ENCODE results near the gene LGALS7. TPM values are rescaled to one million over a fixed set of nuclear protein-coding genes. Genes with fewer than 3 reads are reported as not detected.

LGALS7 gene
- total RNA-seq, 2 experiments from 2014 or later, result not detected

DNA sequence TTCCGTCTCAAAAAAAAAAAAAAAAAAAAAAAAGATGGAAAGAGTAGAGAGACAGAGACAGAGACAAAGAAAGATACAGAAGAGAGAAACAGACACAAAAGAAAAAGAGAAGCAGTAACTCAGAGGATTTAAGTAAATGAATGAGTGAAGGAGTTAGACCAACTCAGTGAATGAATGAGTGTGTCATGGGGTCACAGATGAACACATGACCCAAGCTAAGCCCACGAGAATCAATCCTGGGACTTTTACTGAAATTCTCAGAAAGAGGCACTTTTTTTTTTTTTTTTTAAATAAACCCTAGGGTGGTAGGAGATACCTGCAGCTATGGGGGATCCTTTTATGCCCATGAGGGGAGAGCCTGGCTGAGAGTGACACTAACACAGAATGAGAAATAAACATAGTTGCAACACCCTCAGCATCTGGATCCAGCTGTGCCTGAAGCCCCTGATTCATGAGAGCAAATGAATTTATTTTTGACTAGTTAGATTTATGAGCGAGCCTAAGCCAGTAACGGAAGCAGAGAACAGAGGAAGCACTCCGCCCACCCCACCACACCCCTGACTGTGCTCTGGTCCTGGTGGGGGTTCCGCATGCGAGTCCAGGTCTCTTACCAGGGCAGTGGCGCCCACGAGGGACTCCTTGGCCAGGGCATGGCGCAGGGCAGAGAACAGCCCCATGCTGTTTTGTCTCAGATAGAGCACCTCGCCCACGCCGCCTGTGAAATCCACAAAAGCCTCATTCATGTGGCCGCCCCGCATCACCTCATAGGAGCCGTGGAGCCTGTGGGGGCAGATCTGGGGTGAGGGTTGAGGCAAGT, 33.7 kb downstream of the LGALS7 start:
- DNase-seq (peak; percentile 67), ATAC-seq (peak; percentile 11)
- Mint-ChIP-seq H3K27me3 (peaks cover 4% of the 10 kb centered on the region), H3K36me3 (ENCODE audit: low read depth) (no peaks in the 10 kb centered on the region), H3K4me3 (no peak overlapping the region), H3K4me1 (ENCODE audit: low read depth) (peaks cover 30% of the 10 kb centered on the region), H3K27ac (no peak overlapping the region), H3K9me3 (no peaks in the 10 kb centered on the region)
- POLR2A ChIA-PET, result no interaction called here
- TF ChIP-seq, protein P1, sequence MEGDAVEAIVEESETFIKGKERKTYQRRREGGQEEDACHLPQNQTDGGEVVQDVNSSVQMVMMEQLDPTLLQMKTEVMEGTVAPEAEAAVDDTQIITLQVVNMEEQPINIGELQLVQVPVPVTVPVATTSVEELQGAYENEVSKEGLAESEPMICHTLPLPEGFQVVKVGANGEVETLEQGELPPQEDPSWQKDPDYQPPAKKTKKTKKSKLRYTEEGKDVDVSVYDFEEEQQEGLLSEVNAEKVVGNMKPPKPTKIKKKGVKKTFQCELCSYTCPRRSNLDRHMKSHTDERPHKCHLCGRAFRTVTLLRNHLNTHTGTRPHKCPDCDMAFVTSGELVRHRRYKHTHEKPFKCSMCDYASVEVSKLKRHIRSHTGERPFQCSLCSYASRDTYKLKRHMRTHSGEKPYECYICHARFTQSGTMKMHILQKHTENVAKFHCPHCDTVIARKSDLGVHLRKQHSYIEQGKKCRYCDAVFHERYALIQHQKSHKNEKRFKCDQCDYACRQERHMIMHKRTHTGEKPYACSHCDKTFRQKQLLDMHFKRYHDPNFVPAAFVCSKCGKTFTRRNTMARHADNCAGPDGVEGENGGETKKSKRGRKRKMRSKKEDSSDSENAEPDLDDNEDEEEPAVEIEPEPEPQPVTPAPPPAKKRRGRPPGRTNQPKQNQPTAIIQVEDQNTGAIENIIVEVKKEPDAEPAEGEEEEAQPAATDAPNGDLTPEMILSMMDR (IDR thresholded peaks at IDR 0.05), result no peak
- CTCF ChIA-PET, result interaction anchor here (1.0 kb wide), 1 partner anchor 10 kb away, joined by 3 read pairs; no protein-coding TSS in a partner anchor
- intact Hi-C loops (cut with micrococcal nuclease), result loop anchor here (10.0 kb wide), 2 partner anchors 105 to 195 kb away; partner anchors contain the start of genes HNRNPL, MRPS12 and SARS2

DNA sequence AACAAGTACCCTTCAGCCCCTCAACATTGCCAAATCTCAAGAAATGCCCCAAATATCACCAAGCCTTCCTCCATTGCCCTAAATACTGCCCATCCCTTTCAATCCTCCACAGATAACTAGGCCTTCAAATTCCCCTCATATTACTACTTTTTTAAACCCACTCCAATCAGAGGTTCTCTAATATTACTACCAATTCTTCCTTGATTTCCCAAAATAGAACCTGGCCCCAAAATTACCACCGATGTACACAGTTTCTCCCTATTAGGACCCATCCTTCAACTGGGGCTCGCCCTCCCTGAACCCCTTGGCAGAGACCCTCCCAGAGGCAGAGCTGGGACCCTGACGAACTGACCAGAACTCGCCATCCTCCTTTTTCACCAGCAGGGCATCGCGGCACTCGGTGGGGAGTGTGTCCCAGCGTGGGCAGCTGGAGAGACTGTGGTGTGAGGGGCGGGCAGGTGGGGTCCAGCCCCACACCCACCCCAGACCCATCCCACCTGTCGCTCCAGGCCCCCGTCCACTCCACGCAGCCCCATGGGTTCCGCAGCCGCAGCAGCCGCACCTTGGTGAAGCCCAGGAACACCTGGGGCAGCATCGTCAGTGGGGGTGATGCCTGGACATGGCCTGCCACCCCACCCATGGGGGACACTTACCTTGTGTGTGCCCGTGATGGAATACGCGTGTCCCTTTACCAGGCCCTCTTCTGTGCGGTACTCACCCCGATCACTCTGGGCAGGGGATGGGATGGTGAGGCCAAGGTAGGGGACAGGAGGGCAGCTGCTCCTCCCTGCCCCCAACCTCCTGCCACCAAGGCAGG, 35.2 kb downstream of the LGALS7 start:
- CTCF ChIA-PET, result no interaction called here
- intact Hi-C loops (cut with micrococcal nuclease), result loop anchor here (10.0 kb wide), 2 partner anchors 107 to 197 kb away; partner anchors contain the start of genes HNRNPL, MRPS12 and SARS2
- TF ChIP-seq, protein P1 (IDR thresholded peaks at IDR 0.05), result no peak
- no peaks in the 10 kb centered on the region for H3K9me3 Mint-ChIP-seq
- peak overlapping the region; percentile 57 for H3K27ac Mint-ChIP-seq
- no peak for ATAC-seq
- DNase-seq, result no peak
- no peaks in the 10 kb centered on the region for H3K36me3 Mint-ChIP-seq (ENCODE audit: low read depth)
- H3K4me1 Mint-ChIP-seq (ENCODE audit: low read depth), result peaks cover 44% of the 10 kb centered on the region
- peak overlapping the region; percentile 64 for H3K4me3 Mint-ChIP-seq
- H3K27me3 Mint-ChIP-seq, result peaks cover 4% of the 10 kb centered on the region
- POLR2A ChIA-PET, result interaction anchor here (0.8 kb wide), 1 partner anchor 61 kb away, joined by 4 read pairs; no protein-coding TSS in a partner anchor

DNA sequence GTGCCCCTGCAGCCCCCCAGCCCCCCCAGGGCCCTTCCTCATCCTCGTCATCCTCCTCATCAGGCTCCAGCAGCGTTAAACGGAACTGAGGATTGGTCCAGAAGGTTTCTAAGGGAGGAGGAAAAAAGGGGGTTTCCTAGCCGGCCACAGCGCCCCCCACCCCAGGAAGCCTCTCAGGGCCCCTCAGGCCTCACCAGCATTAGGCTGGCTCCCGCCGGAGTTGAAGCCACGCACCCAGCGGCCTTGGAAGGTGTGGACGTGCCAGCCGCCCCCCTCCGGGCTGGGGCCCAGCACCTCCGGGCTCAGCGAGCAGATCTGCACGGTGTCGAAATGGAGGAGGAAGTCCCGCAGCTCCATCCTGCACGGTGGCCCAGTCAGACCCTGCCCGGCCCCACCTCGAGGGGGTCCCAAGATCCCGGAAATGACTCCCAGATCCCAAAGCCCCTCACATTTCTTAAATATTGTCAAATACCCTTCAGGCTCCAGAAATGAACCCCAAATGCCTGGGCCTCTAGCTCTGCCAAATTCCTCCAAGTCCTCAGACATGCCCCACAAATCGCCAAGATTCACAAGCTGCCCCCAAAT, 35.9 kb downstream of the LGALS7 start:
- H3K4me1 Mint-ChIP-seq (ENCODE audit: low read depth), result peaks cover 44% of the 10 kb centered on the region
- H3K27me3 Mint-ChIP-seq, result peaks cover 4% of the 10 kb centered on the region
- CTCF ChIA-PET, result no interaction called here
- peak overlapping the region; percentile 57 for H3K27ac Mint-ChIP-seq
- H3K9me3 Mint-ChIP-seq, result no peaks in the 10 kb centered on the region
- intact Hi-C loops (cut with micrococcal nuclease), result loop anchor here (10.0 kb wide), 2 partner anchors 107 to 197 kb away; partner anchors contain the start of genes HNRNPL, MRPS12 and SARS2
- TF ChIP-seq, protein P1 (IDR thresholded peaks at IDR 0.05), result no peak
- DNase-seq (peak; percentile 22), ATAC-seq (no peak)
- H3K36me3 Mint-ChIP-seq (ENCODE audit: low read depth), result no peaks in the 10 kb centered on the region
- POLR2A ChIA-PET, result interaction anchor here (0.7 to 1.3 kb wide), 3 partner anchors 61 to 142 kb away, joined by 3 to 4 read pairs (median 3); no protein-coding TSS in a partner anchor
- peak overlapping the region; percentile 64 for H3K4me3 Mint-ChIP-seq

DNA sequence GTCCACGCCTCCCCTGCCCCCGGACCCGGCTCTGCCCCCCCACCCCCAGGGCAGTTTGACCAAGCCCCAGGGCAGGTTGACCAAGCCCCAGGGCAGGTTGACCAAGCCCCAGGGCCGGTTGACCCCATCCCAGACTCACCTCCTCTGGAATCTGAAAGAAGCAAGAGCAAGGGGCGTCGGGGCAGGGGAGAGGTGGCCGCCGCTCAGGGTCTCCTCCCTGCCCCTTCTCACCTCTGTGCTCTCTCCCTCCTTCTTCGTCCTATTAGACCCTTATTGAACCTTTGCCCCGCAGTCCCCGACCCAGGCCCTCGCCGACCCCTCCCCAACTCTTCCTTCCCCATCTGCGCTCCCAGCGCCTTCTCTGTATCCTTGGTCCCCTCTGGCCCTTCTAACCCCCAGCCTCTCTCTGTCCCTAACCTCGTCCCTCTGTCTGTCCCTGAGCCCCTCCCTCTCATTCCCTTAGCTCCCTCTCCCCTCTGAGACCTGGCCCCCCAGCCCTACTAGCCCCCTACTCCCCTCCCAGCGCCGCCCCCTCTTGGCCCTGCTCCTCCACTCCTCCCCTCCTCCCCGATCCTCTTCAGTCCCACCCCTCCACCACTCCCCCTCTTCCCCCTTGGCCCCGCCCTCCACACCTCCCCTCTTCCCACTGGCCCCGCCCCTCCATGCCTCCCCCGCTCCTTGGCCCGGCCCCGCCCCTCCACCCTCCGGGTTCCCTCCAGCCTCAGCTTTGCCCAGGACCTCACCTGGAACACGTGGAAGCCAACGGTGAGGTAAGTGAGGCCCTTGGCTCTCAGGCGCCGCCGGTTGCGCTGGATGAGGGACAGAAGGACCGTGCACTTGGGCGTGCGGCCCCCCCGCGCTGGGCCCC, 36.7 kb downstream of the LGALS7 start:
- ChIA-PET CTCF (no interaction called here), POLR2A (interaction anchor here (0.7 to 1.3 kb wide), 2 partner anchors 104 to 142 kb away, joined by 3 read pairs; no protein-coding TSS in a partner anchor)
- Mint-ChIP-seq H3K4me3 (peak overlapping the region; percentile 64), H3K36me3 (ENCODE audit: low read depth) (no peaks in the 10 kb centered on the region), H3K9me3 (no peaks in the 10 kb centered on the region), H3K27ac (peak overlapping the region; percentile 20), H3K4me1 (ENCODE audit: low read depth) (peaks cover 44% of the 10 kb centered on the region), H3K27me3 (peaks cover 4% of the 10 kb centered on the region)
- ATAC-seq, result peak; percentile 53
- peak; percentile 86 for DNase-seq
- TF ChIP-seq, protein P1 (IDR thresholded peaks at IDR 0.05), result no peak
- intact Hi-C loops (cut with micrococcal nuclease), result loop anchor here (10.0 kb wide), 2 partner anchors 108 to 198 kb away; partner anchors contain the start of genes HNRNPL, MRPS12 and SARS2

Measured in activated CD8-positive, alpha-beta T cell treated with anti-CD3 and anti-CD28 coated beads for 36 hours (primary cell).